ENCODE measurements around the gene AGTRAP. TPM values are rescaled to one million over a fixed set of nuclear protein-coding genes. Genes with fewer than 3 reads are reported as not detected.

AGTRAP gene
- total and polyA plus RNA-seq, 2 donors = 21.4 to 81.8 TPM

- peaks cover 2% of the 10 kb centered on the region for H3K36me3 ChIP-seq (ENCODE audit: insufficient read depth)
- H3K4me1 ChIP-seq (ENCODE audit: insufficient read depth) = no peaks in the 10 kb centered on the region
- no peak for DNase-seq (ENCODE audit: extremely low spot score)
- H3K27ac ChIP-seq (ENCODE audit: low read depth) = peak overlapping the region; percentile 78
- WGBS = 86% methylated on average over 11 of the region's 11 CpGs
- no peak overlapping the region for H3K4me3 ChIP-seq (ENCODE audit: low read depth, low read length)
These were observed 56.2 kb downstream of the AGTRAP start for GRCh38 chr1:11792106-11792505.

DNA sequence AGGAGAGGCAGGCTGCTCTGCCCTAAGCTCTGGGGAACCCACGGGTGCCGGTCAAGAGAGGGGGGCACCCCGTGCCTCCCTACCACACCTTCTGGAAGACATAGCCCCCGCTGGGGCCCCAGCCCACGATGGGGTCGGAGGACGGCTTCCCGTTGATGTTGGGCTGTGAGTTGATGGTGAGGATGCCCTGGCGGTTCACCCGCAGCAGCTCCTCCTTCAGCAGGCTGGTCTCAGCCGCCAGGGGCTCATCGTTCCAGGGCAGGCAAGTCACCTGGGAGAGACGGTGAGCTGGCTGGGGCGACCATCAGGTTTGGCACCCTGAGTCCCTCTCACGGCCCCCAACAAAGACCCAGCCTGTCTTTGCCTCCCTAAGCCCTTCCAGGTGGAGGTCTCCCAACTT, 57.9 kb downstream of the AGTRAP start:
- no peak for DNase-seq (ENCODE audit: extremely low spot score)
- no peaks in the 10 kb centered on the region for H3K4me1 ChIP-seq (ENCODE audit: insufficient read depth)
- 92% methylated on average over 15 of the region's 15 CpGs for WGBS
- no peak overlapping the region for H3K27ac ChIP-seq (ENCODE audit: low read depth)
- H3K4me3 ChIP-seq (ENCODE audit: low read depth, low read length) = no peak overlapping the region
- peaks cover 2% of the 10 kb centered on the region for H3K36me3 ChIP-seq (ENCODE audit: insufficient read depth)

DNA sequence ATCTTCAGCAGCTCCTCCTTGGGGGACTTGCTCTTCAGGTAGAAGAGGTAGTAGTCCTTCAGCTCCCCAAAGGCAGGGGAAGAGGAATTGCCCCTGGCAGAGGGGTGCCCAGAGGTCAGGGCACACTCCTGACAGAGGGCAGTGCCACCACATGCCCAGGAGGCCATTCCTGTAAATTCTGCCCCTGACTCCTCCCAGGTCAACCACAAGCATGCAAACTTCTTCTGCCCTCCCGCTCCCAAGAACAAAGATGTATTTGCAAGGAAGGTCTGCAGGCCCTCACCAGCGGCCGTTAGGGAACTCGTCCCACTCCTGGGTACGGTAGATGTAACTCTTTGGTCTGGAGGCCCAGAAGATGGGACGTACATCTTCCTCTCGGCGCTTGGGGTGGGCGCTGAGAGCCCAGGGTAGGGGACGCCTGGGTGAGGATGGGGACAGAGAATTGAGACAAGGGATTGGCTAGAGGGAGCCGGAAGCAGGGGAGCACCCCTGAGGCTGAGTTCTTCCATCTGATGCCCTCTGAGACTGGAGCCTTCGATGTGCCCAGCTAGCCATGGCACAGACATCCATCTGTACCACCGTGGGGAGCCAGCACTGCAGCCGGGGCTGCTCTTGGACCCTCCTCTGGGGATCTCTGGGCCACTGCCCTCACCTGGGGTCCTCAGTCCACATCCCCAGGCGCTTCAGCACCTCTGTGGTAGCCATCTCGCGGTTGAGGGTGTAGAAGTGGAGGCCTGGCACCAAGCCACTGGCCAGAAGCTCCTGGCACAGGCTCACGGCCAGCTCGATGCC, 58.7 kb downstream of the AGTRAP start:
- H3K4me3 ChIP-seq (ENCODE audit: low read depth, low read length) = no peak overlapping the region
- no peak for DNase-seq (ENCODE audit: extremely low spot score)

DNA sequence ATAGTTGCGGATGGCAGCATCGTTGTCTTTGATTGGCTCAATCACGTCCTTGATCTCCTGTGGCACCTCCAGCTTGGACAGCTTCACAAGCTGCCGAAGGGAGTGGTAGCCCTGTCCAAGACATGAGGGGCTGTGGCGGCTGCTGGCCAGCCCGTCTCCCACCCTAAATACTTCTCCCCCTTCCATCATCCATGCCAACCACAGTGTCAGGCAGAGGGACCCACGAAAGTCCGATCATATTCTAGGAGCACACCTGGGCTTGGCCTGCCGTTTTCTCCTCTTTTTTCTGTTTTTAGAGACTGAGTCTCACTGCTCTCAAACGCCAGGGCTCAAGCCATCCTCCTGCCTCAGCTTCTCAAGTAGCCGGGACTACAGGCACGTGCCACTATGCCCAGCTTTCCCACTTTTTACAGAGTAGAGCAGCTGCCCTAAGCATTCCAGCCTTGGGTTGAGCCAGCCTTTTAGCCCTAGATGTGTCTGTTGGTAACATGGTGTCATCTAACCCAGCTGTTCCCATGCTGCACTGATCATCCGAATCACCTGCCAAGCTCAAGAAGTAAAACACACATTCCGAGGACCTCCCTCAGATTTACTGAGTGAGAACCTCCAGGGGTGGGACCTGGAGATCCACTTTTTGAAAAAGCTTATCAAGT, 59.4 kb downstream of the AGTRAP start:
- H3K4me3 ChIP-seq (ENCODE audit: low read depth, low read length) = no peak overlapping the region
- H3K27ac ChIP-seq (ENCODE audit: low read depth) = no peak overlapping the region
- no peak for DNase-seq (ENCODE audit: extremely low spot score)
- no peaks in the 10 kb centered on the region for H3K4me1 ChIP-seq (ENCODE audit: insufficient read depth)
- WGBS = 90% methylated on average over 14 of the region's 14 CpGs
- H3K36me3 ChIP-seq (ENCODE audit: insufficient read depth) = peaks cover 2% of the 10 kb centered on the region

More for the DNA sequence above, 58.7 kb downstream of the AGTRAP start:
- Histone ChIP-seq H3K36me3 (ENCODE audit: insufficient read depth) (peaks cover 2% of the 10 kb centered on the region), H3K4me1 (ENCODE audit: insufficient read depth) (no peaks in the 10 kb centered on the region), H3K27ac (ENCODE audit: low read depth) (no peak overlapping the region)
- 89% methylated on average over 19 of the region's 19 CpGs for WGBS

- peaks cover 4% of the 10 kb centered on the region for H3K36me3 ChIP-seq (ENCODE audit: insufficient read depth)
- WGBS = 94% methylated on average over 15 of the region's 15 CpGs
- DNase-seq (ENCODE audit: extremely low spot score) = no peak
- no peak overlapping the region for H3K27ac ChIP-seq (ENCODE audit: low read depth)
- H3K4me1 ChIP-seq (ENCODE audit: insufficient read depth) = no peaks in the 10 kb centered on the region
- no peak overlapping the region for H3K4me3 ChIP-seq (ENCODE audit: low read depth, low read length)
These were observed 60.3 kb downstream of the AGTRAP start for GRCh38 chr1:11796036-11796828.

DNA sequence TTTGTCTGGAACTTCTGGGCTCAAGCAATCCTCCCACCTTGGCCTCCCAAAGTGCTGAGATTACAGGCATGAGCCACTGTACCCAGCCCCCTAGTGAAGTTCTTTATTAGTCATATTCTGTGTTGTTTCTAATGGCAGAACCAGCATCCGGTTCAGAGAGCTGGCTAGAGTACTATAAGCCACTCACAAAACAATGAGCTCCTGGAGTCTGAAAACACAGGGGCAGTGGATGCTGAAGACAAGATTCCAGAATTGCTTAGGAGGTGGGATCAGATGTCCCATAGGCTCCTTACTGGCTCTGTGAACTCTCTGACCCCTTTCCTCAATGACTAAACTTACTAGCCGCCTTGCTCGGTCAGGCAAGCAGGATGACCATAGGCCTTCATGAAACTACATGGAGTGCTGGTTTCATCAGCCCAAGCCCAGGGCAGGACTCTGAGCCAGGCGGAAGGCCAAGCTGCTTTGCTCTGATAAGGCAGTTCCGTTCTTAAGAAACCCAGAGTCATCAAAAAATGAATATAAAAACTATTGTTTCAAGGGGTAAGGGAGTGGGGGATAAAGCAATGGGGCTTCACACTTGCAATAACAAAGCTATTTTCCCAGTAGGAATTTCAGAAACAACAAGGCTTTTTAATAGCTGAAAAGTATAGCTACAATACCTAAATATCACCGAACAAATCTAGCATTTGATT, 61.7 kb downstream of the AGTRAP start:
- no peak for DNase-seq (ENCODE audit: extremely low spot score)
- no peaks in the 10 kb centered on the region for H3K4me1 ChIP-seq (ENCODE audit: insufficient read depth)
- H3K36me3 ChIP-seq (ENCODE audit: insufficient read depth) = peaks cover 4% of the 10 kb centered on the region
- no peak overlapping the region for H3K27ac ChIP-seq (ENCODE audit: low read depth)
- 76% methylated on average over 6 of the region's 6 CpGs for WGBS
- H3K4me3 ChIP-seq (ENCODE audit: low read depth, low read length) = no peak overlapping the region

DNA sequence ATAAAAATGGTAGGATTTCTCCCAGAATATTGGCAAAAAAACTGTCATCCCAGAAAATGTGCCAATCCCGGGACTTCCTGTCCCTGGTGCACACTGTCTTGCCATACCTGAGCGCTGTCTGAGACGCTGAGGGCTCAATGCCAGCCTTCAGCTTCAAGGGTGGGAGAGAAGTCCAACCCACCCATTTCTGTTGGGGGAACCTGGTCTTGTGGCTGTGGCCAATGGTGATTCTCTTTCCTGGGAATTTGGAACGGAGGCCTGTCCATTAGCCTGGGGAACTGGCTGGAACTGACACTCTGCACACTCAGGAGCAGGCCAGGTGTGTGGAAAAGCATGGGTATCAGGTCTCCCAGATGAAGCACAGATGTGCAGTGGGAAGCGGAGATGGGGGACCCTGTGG, 63.2 kb downstream of the AGTRAP start:
- no peak for DNase-seq (ENCODE audit: extremely low spot score)
- H3K4me3 ChIP-seq (ENCODE audit: low read depth, low read length) = no peak overlapping the region
- H3K4me1 ChIP-seq (ENCODE audit: insufficient read depth) = no peaks in the 10 kb centered on the region
- WGBS = 97% methylated on average over 5 of the region's 5 CpGs
- no peak overlapping the region for H3K27ac ChIP-seq (ENCODE audit: low read depth)
- peaks cover 4% of the 10 kb centered on the region for H3K36me3 ChIP-seq (ENCODE audit: insufficient read depth)

GRCh38 chr1:11799896-11800295, 64.0 kb downstream of the AGTRAP start:
- Histone ChIP-seq H3K4me1 (ENCODE audit: insufficient read depth) (no peaks in the 10 kb centered on the region), H3K27ac (ENCODE audit: low read depth) (no peak overlapping the region), H3K36me3 (ENCODE audit: insufficient read depth) (peaks cover 3% of the 10 kb centered on the region), H3K4me3 (ENCODE audit: low read depth, low read length) (no peak overlapping the region)
- WGBS = 97% methylated on average over 9 of the region's 9 CpGs
- DNase-seq (ENCODE audit: extremely low spot score) = no peak

- no peak for DNase-seq (ENCODE audit: extremely low spot score)
- H3K27ac ChIP-seq (ENCODE audit: low read depth) = no peak overlapping the region
- no peak overlapping the region for H3K4me3 ChIP-seq (ENCODE audit: low read depth, low read length)
- H3K36me3 ChIP-seq (ENCODE audit: insufficient read depth) = peaks cover 2% of the 10 kb centered on the region
- WGBS = 93% methylated on average over 8 of the region's 8 CpGs
- no peaks in the 10 kb centered on the region for H3K4me1 ChIP-seq (ENCODE audit: insufficient read depth)
These were observed 64.4 kb downstream of the AGTRAP start for GRCh38 chr1:11800391-11800755.

Other genes starting within 250 kb of the AGTRAP start
- 0.42 TPM for gene FBXO2, start 81.7 kb upstream of the AGTRAP start, total RNA-seq
- 5.5 TPM for gene FBXO2, start 81.7 kb upstream of the AGTRAP start, polyA plus RNA-seq
- gene FBXO44, start 81.3 kb upstream of the AGTRAP start, total RNA-seq = 6.2 TPM
- 24.3 TPM for gene FBXO44, start 81.3 kb upstream of the AGTRAP start, polyA plus RNA-seq
- gene FBXO6, start 71.9 kb upstream of the AGTRAP start, total RNA-seq = 4.0 TPM
- gene FBXO6, start 71.9 kb upstream of the AGTRAP start, polyA plus RNA-seq = 13.2 TPM
- gene MAD2L2, start 55.0 kb upstream of the AGTRAP start, total RNA-seq = 20.5 TPM
- gene MAD2L2, start 55.0 kb upstream of the AGTRAP start, polyA plus RNA-seq = 47.1 TPM
- 0.21 TPM for gene DRAXIN, start 44.4 kb upstream of the AGTRAP start, total RNA-seq
- 0.01 TPM for gene DRAXIN, start 44.4 kb upstream of the AGTRAP start, polyA plus RNA-seq
- 0.42 TPM for gene C1orf167, start 26.1 kb downstream of the AGTRAP start, total RNA-seq
- 3.2 TPM for gene C1orf167, start 26.1 kb downstream of the AGTRAP start, polyA plus RNA-seq
- 26.9 TPM for gene MTHFR, start 69.8 kb downstream of the AGTRAP start, total RNA-seq
- gene MTHFR, start 69.8 kb downstream of the AGTRAP start, polyA plus RNA-seq = 20.1 TPM
- 9.9 TPM for gene CLCN6, start 70.1 kb downstream of the AGTRAP start, total RNA-seq
- 13.7 TPM for gene CLCN6, start 70.1 kb downstream of the AGTRAP start, polyA plus RNA-seq
- gene NPPA, start 111.6 kb downstream of the AGTRAP start, total RNA-seq = not detected
- gene NPPA, start 111.6 kb downstream of the AGTRAP start, polyA plus RNA-seq = 1.0 TPM
- not detected for gene NPPB, start 122.8 kb downstream of the AGTRAP start, total RNA-seq
- gene NPPB, start 122.8 kb downstream of the AGTRAP start, polyA plus RNA-seq = not detected
- gene KIAA2013, start 190.3 kb downstream of the AGTRAP start, total RNA-seq = 19.1 TPM
- 71.5 TPM for gene KIAA2013, start 190.3 kb downstream of the AGTRAP start, polyA plus RNA-seq
- 93.9 TPM for gene PLOD1, start 198.6 kb downstream of the AGTRAP start, total RNA-seq
- 97.5 TPM for gene PLOD1, start 198.6 kb downstream of the AGTRAP start, polyA plus RNA-seq
- gene MFN2, start 244.3 kb downstream of the AGTRAP start, total RNA-seq = 26.6 TPM
- 88.6 TPM for gene MFN2, start 244.3 kb downstream of the AGTRAP start, polyA plus RNA-seq

Measured in urinary bladder (tissue), 4 donors.